Measurements from ENCODE around the gene PRM2. TPM values are rescaled to one million over a fixed set of nuclear protein-coding genes. Genes with fewer than 3 reads are reported as not detected.

The PRM2 gene
- total and polyA plus RNA-seq, 2 donors (not counting 3 experiments of a cell fraction or from before 2014, with no cell fraction given) = not detected

GRCh38 chr16:11231367-11231970 lies 44.8 kb downstream of the PRM2 start:
- Histone ChIP-seq H3K79me2 (ENCODE audit: control insufficient read depth, insufficient read depth, low read length) (no peaks in the 10 kb centered on the region), H3K4me3 (replicated peaks in 1 of 3; ENCODE audit: insufficient read depth in 1 of 3, low read depth in 1 of 3, low read length in 3 of 3) (no peak overlapping the region), H3K4me1 (ENCODE audit: control insufficient read depth, extremely low read depth, insufficient read depth, low read length) (no peaks in the 10 kb centered on the region), H3K4me2 (ENCODE audit: insufficient read depth, low read length) (no peak overlapping the region), H4K20me1 (replicated peaks; ENCODE audit: control insufficient read depth, extremely low read depth, insufficient read depth, low read length) (no peaks in the 10 kb centered on the region), H3K27me3 (ENCODE audit: control insufficient read depth in 2 of 2, insufficient read depth in 2 of 2, low read length in 2 of 2) (no peaks in the 10 kb centered on the region), H3K36me3 (ENCODE audit: control insufficient read depth in 2 of 2, extremely low read depth in 1 of 2, insufficient read depth in 2 of 2, low read length in 2 of 2) (no peaks in the 10 kb centered on the region), H2AFZ (ENCODE audit: low read depth, low read length) (no peak overlapping the region), H3K9me1 (replicated peaks; ENCODE audit: control insufficient read depth, extremely low read depth, insufficient read depth, low read length) (no peaks in the 10 kb centered on the region), H3K9ac (replicated peaks; ENCODE audit: extremely low read depth, insufficient read depth, low read length) (no peak overlapping the region), H3K9me3 (replicated peaks; ENCODE audit: control insufficient read depth, insufficient read depth, low read length) (no peaks in the 10 kb centered on the region), H3K27ac (ENCODE audit: insufficient read depth, low read depth, low read length) (no peak overlapping the region)
- DNase-seq (ENCODE audit: low read depth, low spot score) (no peak), FAIRE-seq (no peak)
- no TSS peak for BruUV-seq (replicated peaks)
- ChIA-PET CTCF (interaction anchor here (1.5 kb wide), 1 partner anchor 41 kb away, joined by 4 read pairs; no protein-coding TSS in a partner anchor), POLR2A (no interaction called here)
- TF ChIP-seq JUN (IDR thresholded peaks at IDR 0.05; ENCODE audit: borderline replicate concordance, insufficient read depth, insufficient read length, low read depth) (no peak), CTCF (IDR thresholded peaks at IDR 0.05; ENCODE audit: extremely low read depth in 1 of 2, insufficient read depth in 1 of 2, low read depth in 1 of 2, low read length in 2 of 2) (no peak), GATA2 (IDR thresholded peaks at IDR 0.05; ENCODE audit: insufficient read depth, insufficient read length, low read depth, low read length) (no peak), POLR2A (IDR thresholded peaks at IDR 0.05; ENCODE audit: low read depth, low read length) (no peak), EZH2 (IDR thresholded peaks at IDR 0.05; ENCODE audit: borderline replicate concordance, low read depth, low read length, severe bottlenecking) (no peak), FOS (IDR thresholded peaks at IDR 0.05; ENCODE audit: borderline replicate concordance, insufficient read depth, low read length) (no peak), MAX (IDR thresholded peaks at IDR 0.05; ENCODE audit: insufficient read depth, insufficient read length) (no peak), POLR2AphosphoS5 (IDR thresholded peaks at IDR 0.05; ENCODE audit: insufficient read depth, low read depth, low read length) (no peak), MYC (IDR thresholded peaks at IDR 0.05; ENCODE audit: low read depth, low read length) (no peak)
- intact Hi-C loops (cut with micrococcal nuclease) = no loop called here
- dilution Hi-C loops (cut with MboI; ENCODE audit: extremely low pct_ligation_motif_present, low sequenced_read_pairs) = no loop called here

All from endothelial cell of umbilical vein (primary cell).